CD14-positive monocyte (primary cell): ENCODE data around the gene CRISPLD2. TPM values are rescaled to one million over a fixed set of nuclear protein-coding genes. Genes with fewer than 3 reads are reported as not detected.

Source experiments
- DNase-seq, 3 donors: peaks; one replicate each; pipeline ENCODE4 v3.0.0-alpha.2; 2011 to 2022
- H2AFZ ChIP-seq: 2 replicates; pipeline ENCODE4 v1.6.0; 2012; ENCODE audit warnings: mild to moderate bottlenecking, low read depth, low read length, inconsistent platforms; ENCODE audit not compliant: insufficient read depth, poor library complexity, severe bottlenecking
- H3K27ac ChIP-seq, 2 donors: 1 replicate in 1 of 2; 2 replicates in 1 of 2; pipeline ENCODE4 v1.5.1; 2012 to 2013; ENCODE audit warnings: low read length in 2 of 2, control low read depth in 1 of 2, inconsistent platforms in 1 of 2, low read depth in 1 of 2, mild to moderate bottlenecking in 1 of 2
- H3K27me3 ChIP-seq, 2 donors: one replicate each; pipeline versions ENCODE4 v1.6.0 to v1.6.1; 2011 to 2013; ENCODE audit warnings: low read length in 2 of 2; ENCODE audit not compliant: control insufficient read depth in 2 of 2, insufficient read depth in 2 of 2
- H3K36me3 ChIP-seq, 2 donors: replicated peaks in 1 of 2; 1 replicate in 1 of 2; 2 replicates in 1 of 2; pipeline versions ENCODE4 v1.5.1 to v1.6.1; 2012 to 2013; ENCODE audit warnings: low read length in 2 of 2, control low read depth in 1 of 2, inconsistent platforms in 1 of 2, mild to moderate bottlenecking in 1 of 2; ENCODE audit not compliant: insufficient read depth in 2 of 2, control insufficient read depth in 1 of 2
- H3K4me1 ChIP-seq, 2 donors: 1 replicate in 1 of 2; 2 replicates in 1 of 2; pipeline versions ENCODE4 v1.5.1 to v1.6.1; 2012 to 2013; ENCODE audit warnings: low read length in 2 of 2, control low read depth in 1 of 2, inconsistent platforms in 1 of 2, mild to moderate bottlenecking in 1 of 2, moderate library complexity in 1 of 2; ENCODE audit not compliant: insufficient read depth in 2 of 2, control insufficient read depth in 1 of 2
- H3K4me2 ChIP-seq: replicated peaks from 2 replicates; pipeline ENCODE3; 2012; ENCODE audit warnings: low read length, moderate library complexity, mild to moderate bottlenecking; ENCODE audit not compliant: poor library complexity, severe bottlenecking; ENCODE audit errors: extremely low read depth
- H3K4me3 ChIP-seq, 3 experiments: fragments of 200-600 bp in 1 of 3; sonication (generic) in 1 of 3; replicated peaks in 1 of 3; 1 replicate in 2 of 3; 2 replicates in 1 of 3; pipeline ENCODE4 v1.5.1; 2011 to 2013; ENCODE audit warnings: low read length in 3 of 3, mild to moderate bottlenecking in 3 of 3, control low read depth in 2 of 3, low read depth in 2 of 3, inconsistent platforms in 1 of 3, moderate library complexity in 1 of 3
- H3K79me2 ChIP-seq: 2 replicates; pipeline ENCODE4 v1.6.0; 2012; ENCODE audit warnings: mild to moderate bottlenecking, control low read depth, inconsistent platforms, low read length, moderate library complexity; ENCODE audit not compliant: insufficient read depth
- H3K9ac ChIP-seq: 2 replicates; pipeline ENCODE4 v1.6.0; 2017; ENCODE audit warnings: low read length, mild to moderate bottlenecking; ENCODE audit not compliant: insufficient read depth, poor library complexity, severe bottlenecking
- H3K9me3 ChIP-seq, 2 donors: replicated peaks in 1 of 2; 1 replicate in 1 of 2; 2 replicates in 1 of 2; pipeline versions ENCODE4 v1.5.1 to v1.6.1; 2012 to 2013; ENCODE audit warnings: low read length in 2 of 2, control low read depth in 1 of 2; ENCODE audit not compliant: control insufficient read depth in 1 of 2, insufficient read depth in 1 of 2
- H4K20me1 ChIP-seq: 2 replicates; pipeline ENCODE4 v1.6.0; 2012; ENCODE audit warnings: mild to moderate bottlenecking, low read length, control low read depth, moderate library complexity; ENCODE audit not compliant: insufficient read depth
- H3K27ac Mint-ChIP-seq, 7 donors: one replicate each; pipeline ENCODE4 v1.8.0; 2020; ENCODE audit warnings: mild to moderate bottlenecking in 7 of 7, mixed read lengths in 7 of 7, moderate library complexity in 6 of 7, inconsistent platforms in 2 of 7
- H3K27me3 Mint-ChIP-seq, 3 donors: one replicate each; pipeline ENCODE4 v1.8.0; 2021 to 2022; ENCODE audit warnings: low read depth in 3 of 3, mild to moderate bottlenecking in 3 of 3, mixed read lengths in 3 of 3, moderate library complexity in 3 of 3, inconsistent platforms in 1 of 3
- H3K36me3 Mint-ChIP-seq, 2 donors: one replicate each; pipeline ENCODE4 v1.8.0; 2020; ENCODE audit warnings: mixed read lengths in 2 of 2, inconsistent platforms in 1 of 2, mild to moderate bottlenecking in 1 of 2
- H3K4me1 Mint-ChIP-seq: one replicate; pipeline ENCODE4 v1.8.0; 2020; ENCODE audit warnings: mild to moderate bottlenecking, mixed read lengths
- H3K4me3 Mint-ChIP-seq, 2 donors: one replicate each; pipeline ENCODE4 v1.8.0; 2020; ENCODE audit warnings: mild to moderate bottlenecking in 2 of 2, mixed read lengths in 2 of 2, moderate library complexity in 1 of 2
- H3K9me3 Mint-ChIP-seq, 7 donors: one replicate each; pipeline ENCODE4 v1.8.0; 2020 to 2022; ENCODE audit warnings: mixed read lengths in 7 of 7, mild to moderate bottlenecking in 6 of 7, moderate library complexity in 6 of 7, inconsistent platforms in 2 of 7
- WGBS: methylation state at CpG from one replicate; pipeline ENCODE4 v1.1.5; 2013; ENCODE audit warnings: missing lambda C conversion rate; ENCODE audit not compliant: insufficient coverage; 5-methylcytosine and 5-hydroxymethylcytosine counted together
- intact Hi-C, 2 donors: fragments of 100-400 bp; cut with micrococcal nuclease; formaldehyde crosslinking; loops; one replicate each; pipeline versions ENCODE4 v1.15.0 to v1.15.1; 2023
- polyA plus RNA-seq, 3 donors: library from polyadenylated mRNA; depleted of rRNA in 1 of 3; unstranded in 2 of 3; stranded (reverse) in 1 of 3; fragments of 300-500 nt in 2 of 3; fragments of >200 nt in 1 of 3; fragmentation: Illumina TruSeq in 2 of 3; gene quantifications; 1 replicate in 2 of 3; 2 replicates in 1 of 3; pipeline ENCODE4 v1.2.3, GENCODE V29; 2012 to 2021
- TF ChIP-seq, protein P1 (sequence below): fragments of 200-600 bp; IDR thresholded peaks from one replicate; pipeline ENCODE4 v1.8.0; 2022; ENCODE audit warnings: antibody characterized with exemption, mild to moderate bottlenecking

CRISPLD2 gene
- polyA plus RNA-seq, 3 donors, result 40.7 to 90.4 (median 69.0) TPM

DNA sequence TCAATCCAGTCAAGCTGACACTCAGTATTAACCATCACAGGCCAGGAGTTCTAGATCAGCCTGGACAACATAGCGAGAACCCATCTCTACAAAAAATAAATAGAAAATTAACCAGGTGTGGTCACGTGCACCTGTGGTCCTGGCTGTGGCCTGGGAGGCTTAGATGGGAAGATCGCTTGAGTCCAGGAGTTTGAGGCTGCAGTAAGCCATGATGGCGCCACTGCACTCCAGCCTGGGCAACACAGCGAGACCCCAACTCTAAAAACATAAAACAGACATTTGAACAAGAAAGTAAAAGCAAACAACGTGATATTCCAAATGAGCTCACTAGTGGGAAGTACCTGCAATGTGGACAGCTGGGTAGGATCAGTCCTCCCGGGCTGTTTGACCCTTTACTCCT lies 41.9 kb downstream of the CRISPLD2 start:
- H3K36me3 ChIP-seq, result peaks cover 60 to 95% of the 10 kb centered on the region in 2 donors
- H4K20me1 ChIP-seq, result no peaks in the 10 kb centered on the region
- H3K9me3 ChIP-seq, result peaks cover 16 to 22% of the 10 kb centered on the region in 2 donors
- 100% methylated on average over 2 of the region's 7 CpGs for WGBS
- H2AFZ ChIP-seq, result no peak overlapping the region
- peaks cover 0 to 3% of the 10 kb centered on the region in 2 donors for H3K27me3 ChIP-seq
- H3K27ac ChIP-seq, result no peak overlapping the region
- H3K4me1 ChIP-seq, result no peaks in the 10 kb centered on the region
- no peak overlapping the region for H3K27ac Mint-ChIP-seq
- intact Hi-C loops, result no loop called here
- H3K36me3 Mint-ChIP-seq, result peaks cover 93 to 100% of the 10 kb centered on the region in 2 donors
- no peak overlapping the region for H3K4me3 Mint-ChIP-seq
- H3K4me2 ChIP-seq, result no peak overlapping the region
- H3K9ac ChIP-seq, result no peak overlapping the region
- peaks cover 14 to 24% (median 21%) of the 10 kb centered on the region in 7 donors for H3K9me3 Mint-ChIP-seq
- no peaks in the 10 kb centered on the region for H3K79me2 ChIP-seq
- peaks cover 4 to 7% (median 6%) of the 10 kb centered on the region in 3 donors for H3K27me3 Mint-ChIP-seq
- no peak overlapping the region for H3K4me3 ChIP-seq
- no peaks in the 10 kb centered on the region for H3K4me1 Mint-ChIP-seq
- TF ChIP-seq, protein P1, sequence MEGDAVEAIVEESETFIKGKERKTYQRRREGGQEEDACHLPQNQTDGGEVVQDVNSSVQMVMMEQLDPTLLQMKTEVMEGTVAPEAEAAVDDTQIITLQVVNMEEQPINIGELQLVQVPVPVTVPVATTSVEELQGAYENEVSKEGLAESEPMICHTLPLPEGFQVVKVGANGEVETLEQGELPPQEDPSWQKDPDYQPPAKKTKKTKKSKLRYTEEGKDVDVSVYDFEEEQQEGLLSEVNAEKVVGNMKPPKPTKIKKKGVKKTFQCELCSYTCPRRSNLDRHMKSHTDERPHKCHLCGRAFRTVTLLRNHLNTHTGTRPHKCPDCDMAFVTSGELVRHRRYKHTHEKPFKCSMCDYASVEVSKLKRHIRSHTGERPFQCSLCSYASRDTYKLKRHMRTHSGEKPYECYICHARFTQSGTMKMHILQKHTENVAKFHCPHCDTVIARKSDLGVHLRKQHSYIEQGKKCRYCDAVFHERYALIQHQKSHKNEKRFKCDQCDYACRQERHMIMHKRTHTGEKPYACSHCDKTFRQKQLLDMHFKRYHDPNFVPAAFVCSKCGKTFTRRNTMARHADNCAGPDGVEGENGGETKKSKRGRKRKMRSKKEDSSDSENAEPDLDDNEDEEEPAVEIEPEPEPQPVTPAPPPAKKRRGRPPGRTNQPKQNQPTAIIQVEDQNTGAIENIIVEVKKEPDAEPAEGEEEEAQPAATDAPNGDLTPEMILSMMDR, result no peak
- no peak for DNase-seq

DNA sequence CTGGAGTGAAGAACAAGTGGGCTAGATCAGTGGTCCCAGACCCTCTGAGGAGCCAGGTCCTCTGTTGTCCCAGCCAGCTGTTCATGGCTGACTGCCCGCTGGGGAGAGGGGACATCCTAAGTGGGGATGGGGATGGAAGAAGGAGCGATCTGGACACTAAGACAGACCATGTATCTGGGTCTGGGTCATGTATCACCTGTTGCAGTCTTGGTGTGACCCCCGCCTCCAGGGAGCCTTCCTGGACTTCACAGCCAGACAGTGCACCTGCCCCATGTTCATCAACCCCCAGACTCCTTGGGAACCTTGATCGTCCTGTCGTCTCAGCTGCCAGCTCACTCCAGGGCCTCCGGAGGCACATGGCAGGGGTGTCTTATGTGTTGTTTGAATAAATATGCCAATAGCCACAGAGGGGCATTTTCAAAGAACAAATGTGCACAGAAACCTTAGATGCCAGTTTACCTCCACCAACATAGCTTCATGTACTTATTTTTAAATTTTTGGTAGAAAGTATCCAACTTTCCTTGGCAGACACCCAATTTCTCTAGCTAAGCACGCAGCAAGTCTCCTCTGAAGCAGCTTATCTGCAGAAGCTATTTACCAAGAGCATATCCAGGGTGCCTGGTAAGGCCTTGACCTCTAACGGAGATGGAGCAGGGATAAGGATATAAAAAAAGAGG lies 43.2 kb downstream of the CRISPLD2 start:
- intact Hi-C loops, result no loop called here
- H3K27ac Mint-ChIP-seq, result no peak overlapping the region
- no peak for DNase-seq
- H3K27ac ChIP-seq, result no peak overlapping the region
- H3K79me2 ChIP-seq, result no peaks in the 10 kb centered on the region
- H3K27me3 ChIP-seq, result peaks cover 0 to 3% of the 10 kb centered on the region in 2 donors
- peaks cover 62 to 97% of the 10 kb centered on the region in 2 donors for H3K36me3 ChIP-seq
- 67% methylated on average over 1 of the region's 8 CpGs for WGBS
- no peak overlapping the region for H3K4me2 ChIP-seq
- TF ChIP-seq, protein P1, result no peak
- no peaks in the 10 kb centered on the region for H3K4me1 Mint-ChIP-seq
- H3K9me3 Mint-ChIP-seq, result peaks cover 14 to 24% (median 21%) of the 10 kb centered on the region in 7 donors
- no peaks in the 10 kb centered on the region for H4K20me1 ChIP-seq
- H3K9me3 ChIP-seq, result peaks cover 16 to 22% of the 10 kb centered on the region in 2 donors
- H2AFZ ChIP-seq, result no peak overlapping the region
- no peak overlapping the region for H3K9ac ChIP-seq
- peaks cover 93 to 100% of the 10 kb centered on the region in 2 donors for H3K36me3 Mint-ChIP-seq
- no peaks in the 10 kb centered on the region for H3K4me1 ChIP-seq
- no peak overlapping the region for H3K4me3 Mint-ChIP-seq
- peaks cover 3 to 10% (median 8%) of the 10 kb centered on the region in 3 donors for H3K27me3 Mint-ChIP-seq
- H3K4me3 ChIP-seq, result no peak overlapping the region
